Lower leg skin (tissue), 3 donors: ENCODE data around the gene KRT35.

ENCODE experiments used
- POLR2A ChIP-seq, 2 donors: fragments of 450-650 bp; IDR thresholded peaks; one replicate each; pipeline ENCODE4 v1.6.1; 2016 to 2017; ENCODE audit warnings: antibody characterized with exemption in 2 of 2, mild to moderate bottlenecking in 1 of 2, moderate library complexity in 1 of 2
- TF ChIP-seq, protein P1 (sequence below), 3 donors: fragments of 450-650 bp; IDR thresholded peaks; one replicate each; pipeline ENCODE4 v1.5.1; 2016; ENCODE audit warnings: antibody characterized with exemption in 3 of 3, mild to moderate bottlenecking in 3 of 3, moderate library complexity in 2 of 3

DNA sequence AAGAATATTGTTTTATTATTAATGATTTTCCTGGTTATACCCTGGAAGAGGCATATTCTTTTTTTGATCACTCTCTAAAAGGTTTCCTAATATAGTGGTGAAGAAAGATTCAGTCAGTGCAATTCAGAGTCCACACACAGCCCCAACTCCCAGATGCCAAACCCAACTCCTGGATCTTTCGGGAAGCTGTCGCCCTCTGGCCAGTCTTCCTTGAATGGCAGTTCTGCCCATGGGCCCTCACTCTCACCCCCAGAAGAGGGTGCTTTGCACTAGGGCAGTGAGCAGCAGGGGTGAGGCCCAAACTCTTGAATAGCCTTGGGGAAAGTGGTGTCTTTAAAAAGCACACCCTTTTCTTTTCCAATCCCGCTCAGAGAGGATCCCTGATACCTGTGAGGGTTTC, 24.7 kb downstream of the KRT35 start:
- TF ChIP-seq POLR2A (IDR thresholded peaks at IDR 0.05): no peak
- TF ChIP-seq, protein P1, sequence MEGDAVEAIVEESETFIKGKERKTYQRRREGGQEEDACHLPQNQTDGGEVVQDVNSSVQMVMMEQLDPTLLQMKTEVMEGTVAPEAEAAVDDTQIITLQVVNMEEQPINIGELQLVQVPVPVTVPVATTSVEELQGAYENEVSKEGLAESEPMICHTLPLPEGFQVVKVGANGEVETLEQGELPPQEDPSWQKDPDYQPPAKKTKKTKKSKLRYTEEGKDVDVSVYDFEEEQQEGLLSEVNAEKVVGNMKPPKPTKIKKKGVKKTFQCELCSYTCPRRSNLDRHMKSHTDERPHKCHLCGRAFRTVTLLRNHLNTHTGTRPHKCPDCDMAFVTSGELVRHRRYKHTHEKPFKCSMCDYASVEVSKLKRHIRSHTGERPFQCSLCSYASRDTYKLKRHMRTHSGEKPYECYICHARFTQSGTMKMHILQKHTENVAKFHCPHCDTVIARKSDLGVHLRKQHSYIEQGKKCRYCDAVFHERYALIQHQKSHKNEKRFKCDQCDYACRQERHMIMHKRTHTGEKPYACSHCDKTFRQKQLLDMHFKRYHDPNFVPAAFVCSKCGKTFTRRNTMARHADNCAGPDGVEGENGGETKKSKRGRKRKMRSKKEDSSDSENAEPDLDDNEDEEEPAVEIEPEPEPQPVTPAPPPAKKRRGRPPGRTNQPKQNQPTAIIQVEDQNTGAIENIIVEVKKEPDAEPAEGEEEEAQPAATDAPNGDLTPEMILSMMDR (IDR thresholded peaks at IDR 0.05): no peak
